PC-3 (cell line): Measurements from ENCODE around the gene ZBTB45. TPM values are rescaled to one million over a fixed set of nuclear protein-coding genes. Genes with fewer than 3 reads are reported as not detected.
"Not testable (repeated sequence)": the region's sequence is repeated elsewhere in the genome, so short reads cannot be mapped to it uniquely, and the experiment has no call there.

ENCODE experiments used
- ATAC-seq: fragments of 200-7000 bp; cut with Tn5 transposase; 2 replicates; pipeline ENCODE4 v1.9.1; 2020; ENCODE audit warnings: mild to moderate bottlenecking, moderate library complexity
- BruUV-seq: library from RNA; stranded (reverse); fragments of 400-500 nt; replicated peaks from 2 replicates; lab custom pipeline; 2021; lab: Mats Ljungman, UMichigan
- CTCF ChIA-PET: fragments of 300-600 bp; sonication (Branson Sonifier 250); formaldehyde crosslinking; loops from one replicate; lab custom pipeline; 2022; ENCODE audit warnings: antibody characterized with exemption; lab: Charles Lee
- POLR2A ChIA-PET: fragments of 300-600 bp; sonication (Branson Sonifier 250); formaldehyde crosslinking; loops from one replicate; lab custom pipeline; 2022; ENCODE audit warnings: antibody characterized with exemption; ENCODE audit not compliant: unreplicated experiment; lab: Charles Lee
- DNase-seq: peaks from one replicate; pipeline ENCODE4 v3.0.0-alpha.2; 2015
- H2AFZ ChIP-seq: fragments of 300-600 bp; sonication (generic); 2 replicates; pipeline ENCODE4 v1.6.0; 2016; ENCODE audit warnings: antibody characterized with exemption, low read length
- H3F3A ChIP-seq: fragments of 300-600 bp; sonication (generic); one replicate; pipeline ENCODE4 v1.6.0; 2017; ENCODE audit warnings: antibody characterized with exemption, low read length, control low read depth, mild to moderate bottlenecking; ENCODE audit not compliant: unreplicated experiment
- H3K27ac ChIP-seq: fragments of 300-600 bp; sonication (generic); 2 replicates; pipeline ENCODE4 v1.5.1; 2016; ENCODE audit warnings: mild to moderate bottlenecking, low read length
- H3K27me3 ChIP-seq: fragments of 300-600 bp; sonication (generic); 2 replicates; pipeline ENCODE4 v1.6.1; 2016; ENCODE audit warnings: low read length, mixed read lengths
- H3K36me3 ChIP-seq: fragments of 300-600 bp; sonication (generic); 2 replicates; pipeline ENCODE4 v1.6.1; 2016; ENCODE audit warnings: low read depth, mixed run types, low read length, mixed read lengths
- H3K4me1 ChIP-seq: fragments of 300-600 bp; sonication (generic); 2 replicates; pipeline ENCODE4 v1.5.1; 2016; ENCODE audit warnings: low read length; ENCODE audit not compliant: insufficient read depth
- H3K4me2 ChIP-seq: fragments of 300-600 bp; sonication (generic); 2 replicates; pipeline ENCODE4 v1.6.0; 2016; ENCODE audit warnings: low read length
- H3K4me3 ChIP-seq: fragments of 300-600 bp; sonication (generic); 2 replicates; pipeline ENCODE4 v1.5.1; 2016; ENCODE audit warnings: mild to moderate bottlenecking, low read length, mixed read lengths
- H3K79me2 ChIP-seq: fragments of 300-600 bp; sonication (generic); 2 replicates; pipeline ENCODE4 v1.6.1; 2017; ENCODE audit warnings: low read length, mixed read lengths
- H3K9ac ChIP-seq: fragments of 300-600 bp; sonication (generic); 2 replicates; pipeline ENCODE4 v1.6.0; 2016; ENCODE audit warnings: mild to moderate bottlenecking, low read length
- H3K9me2 ChIP-seq: fragments of 300-600 bp; sonication (generic); replicated peaks from 2 replicates; pipeline ENCODE4 v1.6.1; 2016; ENCODE audit warnings: mixed run types, low read length, mixed read lengths
- H3K9me3 ChIP-seq: fragments of 300-600 bp; sonication (generic); 2 replicates; pipeline ENCODE4 v1.6.1; 2016; ENCODE audit warnings: low read length, mixed read lengths
- H4K20me1 ChIP-seq: fragments of 300-600 bp; sonication (generic); 2 replicates; pipeline ENCODE4 v1.6.1; 2016; ENCODE audit warnings: low read length, mixed read lengths
- EZH2 ChIP-seq: fragments of 300-600 bp; sonication (generic); IDR thresholded peaks from one replicate; pipeline ENCODE4 v1.6.1; 2017; ENCODE audit warnings: antibody characterized with exemption, mild to moderate bottlenecking, low read length; ENCODE audit not compliant: unreplicated experiment
- EZH2phosphoT487 ChIP-seq: fragments of 300-600 bp; sonication (generic); IDR thresholded peaks from 2 replicates; pipeline ENCODE4 v1.6.1; 2018; ENCODE audit warnings: mild to moderate bottlenecking, antibody characterized with exemption, low read length, borderline replicate concordance
- intact Hi-C: fragments of 100-400 bp; cut with micrococcal nuclease; formaldehyde crosslinking; loops from 2 replicates; pipeline ENCODE4 v1.9.0; 2023
- total RNA-seq: library from RNA; depleted of rRNA; stranded (reverse); fragments of >200 nt; gene quantifications from 2 replicates; pipeline ENCODE4 v1.2.3, GENCODE V29; 2014
- TF ChIP-seq, protein P1 (sequence below): fragments of 300-600 bp; sonication (generic); conservative IDR thresholded peaks from 2 replicates; pipeline ENCODE4 v1.5.1; 2017; ENCODE audit warnings: antibody characterized with exemption, low read depth, mild to moderate bottlenecking, low read length

ZBTB45 gene
- total RNA-seq, 1 experiment from 2014 or later, result 14.0 TPM

DNA sequence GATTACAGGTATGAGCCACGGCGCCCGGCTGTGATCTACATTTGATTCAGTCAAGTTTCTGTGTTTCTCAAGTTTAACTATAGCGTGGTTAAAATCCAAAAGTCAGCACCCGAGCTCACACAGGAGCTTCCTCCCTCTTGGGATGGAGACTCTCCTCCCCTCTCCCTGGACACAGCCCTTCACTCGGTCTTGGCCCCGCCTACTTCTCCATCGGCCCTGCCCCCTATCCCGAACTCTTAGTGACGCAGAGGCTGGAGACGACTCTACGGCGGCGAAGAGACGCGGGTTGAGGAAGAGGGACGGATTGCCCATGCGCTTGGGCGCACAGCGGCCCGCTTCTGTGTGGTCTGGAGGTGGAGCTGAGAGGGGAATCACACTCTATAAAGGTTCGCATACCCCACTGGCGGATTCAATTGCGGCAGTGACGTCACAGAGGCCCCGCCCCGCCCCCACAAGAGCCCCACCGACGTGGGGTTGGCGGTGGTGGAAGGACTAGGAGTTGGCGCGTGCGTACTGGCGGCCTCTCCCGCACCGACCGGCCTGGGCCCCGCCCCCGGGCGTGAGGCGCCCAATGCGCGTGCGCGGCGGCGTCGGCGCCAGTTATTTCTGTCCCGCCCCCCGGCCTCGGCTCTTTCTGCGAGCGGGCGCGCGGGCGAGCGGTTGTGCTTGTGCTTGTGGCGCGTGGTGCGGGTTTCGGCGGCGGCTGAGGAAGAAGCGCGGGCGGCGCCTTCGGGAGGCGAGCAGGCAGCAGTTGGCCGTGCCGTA lies 24.4 kb upstream of the ZBTB45 start, which contains the start of gene TRIM28:
Gene TRIM28 (plus strand): TSS at position 239 of the 765 bp plus-strand sequence. CDS start 694 bp downstream, outside the sequence.
- Histone ChIP-seq H3K27me3 (no peaks in the 10 kb centered on the region), H2AFZ (peak within 1 kb of the TSS; percentile 76), H4K20me1 (peaks cover 41% of the 10 kb centered on the region), H3K9me2 (no peaks in the 10 kb centered on the region), H3K9ac (peak within 1 kb of the TSS; percentile 89), H3K9me3 (no peaks in the 10 kb centered on the region), H3K79me2 (peaks cover 43% of the 10 kb centered on the region), H3K27ac (peak within 1 kb of the TSS; percentile 88), H3K4me3 (peak within 1 kb of the TSS; percentile 92), H3K4me1 (peaks cover 13% of the 10 kb centered on the region), H3F3A (peaks cover 5% of the 10 kb centered on the region), H3K4me2 (peak within 1 kb of the TSS; percentile 95), H3K36me3 (peaks cover 39% of the 10 kb centered on the region)
- DNase-seq (peak; percentile 99), ATAC-seq (peak; percentile 96)
- intact Hi-C loops, result loop anchor here (1.0 kb wide), 2 partner anchors 11 to 157 kb away; partner anchors contain the start of genes CHMP2A and RPS5
- POLR2A ChIA-PET, result interaction anchor here (0.6 to 1.2 kb wide), 9 partner anchors 10 to 369 kb away, joined by 3 to 14 read pairs (median 4); partner anchors contain the start of genes CHMP2A, UBE2M and ZBTB45
- TF ChIP-seq EZH2 (no peak), EZH2phosphoT487 (no peak)
- TF ChIP-seq, protein P1, sequence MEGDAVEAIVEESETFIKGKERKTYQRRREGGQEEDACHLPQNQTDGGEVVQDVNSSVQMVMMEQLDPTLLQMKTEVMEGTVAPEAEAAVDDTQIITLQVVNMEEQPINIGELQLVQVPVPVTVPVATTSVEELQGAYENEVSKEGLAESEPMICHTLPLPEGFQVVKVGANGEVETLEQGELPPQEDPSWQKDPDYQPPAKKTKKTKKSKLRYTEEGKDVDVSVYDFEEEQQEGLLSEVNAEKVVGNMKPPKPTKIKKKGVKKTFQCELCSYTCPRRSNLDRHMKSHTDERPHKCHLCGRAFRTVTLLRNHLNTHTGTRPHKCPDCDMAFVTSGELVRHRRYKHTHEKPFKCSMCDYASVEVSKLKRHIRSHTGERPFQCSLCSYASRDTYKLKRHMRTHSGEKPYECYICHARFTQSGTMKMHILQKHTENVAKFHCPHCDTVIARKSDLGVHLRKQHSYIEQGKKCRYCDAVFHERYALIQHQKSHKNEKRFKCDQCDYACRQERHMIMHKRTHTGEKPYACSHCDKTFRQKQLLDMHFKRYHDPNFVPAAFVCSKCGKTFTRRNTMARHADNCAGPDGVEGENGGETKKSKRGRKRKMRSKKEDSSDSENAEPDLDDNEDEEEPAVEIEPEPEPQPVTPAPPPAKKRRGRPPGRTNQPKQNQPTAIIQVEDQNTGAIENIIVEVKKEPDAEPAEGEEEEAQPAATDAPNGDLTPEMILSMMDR, result no peak
- CTCF ChIA-PET, result interaction anchor here (0.8 to 1.0 kb wide), 2 partner anchors 24 to 30 kb away, joined by 3 to 5 read pairs; no protein-coding TSS in a partner anchor
- BruUV-seq, result TSS peak; percentile 100

DNA sequence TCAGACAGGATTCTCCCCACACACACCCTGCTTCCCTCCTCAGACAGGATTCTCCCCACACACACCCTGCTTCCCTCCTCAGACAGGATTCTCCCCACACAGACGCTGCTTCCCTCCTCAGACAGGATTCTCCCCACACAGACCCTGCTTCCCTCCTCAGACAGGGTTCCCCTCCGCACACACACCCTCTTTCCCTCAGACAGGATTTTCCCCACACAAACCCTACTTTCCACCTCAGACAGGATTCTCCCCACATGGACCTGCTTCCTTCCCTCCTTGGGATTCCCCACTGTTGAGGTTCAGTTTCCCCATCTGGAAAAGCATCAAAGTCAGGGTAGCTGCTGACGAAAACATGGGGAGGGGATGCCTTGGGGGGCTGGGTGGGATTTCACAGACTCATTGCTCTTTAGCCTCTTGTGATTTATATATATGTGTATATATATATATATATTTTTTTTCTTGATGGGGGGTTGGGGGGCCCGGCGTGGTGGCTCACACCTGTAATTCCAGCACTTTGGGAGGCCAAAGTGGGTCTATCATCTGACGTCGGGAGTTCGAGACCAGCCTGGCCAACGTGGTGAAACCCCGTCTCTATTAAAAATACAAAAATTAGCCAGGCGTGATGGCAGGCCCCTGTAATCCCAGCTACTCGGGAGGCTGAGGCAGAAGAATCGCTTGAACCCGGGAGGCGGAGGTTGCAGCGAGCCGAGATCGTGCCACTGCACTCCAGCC lies 23.2 kb upstream of the ZBTB45 start:
- H3K9ac ChIP-seq, H3K9me2 ChIP-seq, BruUV-seq, H3K9me3 ChIP-seq, CTCF ChIA-PET, ATAC-seq, H3K27me3 ChIP-seq, H3K27ac ChIP-seq, H3F3A ChIP-seq, DNase-seq, intact Hi-C loops: not testable (repeated sequence)
- Histone ChIP-seq H2AFZ (peak overlapping the region; percentile 76; the same call in 1 of the 2 replicates), H3K4me1 (peaks cover 13% of the 10 kb centered on the region), H3K4me2 (peak overlapping the region; percentile 90; the same call in 1 of the 2 replicates), H3K79me2 (peaks cover 32% of the 10 kb centered on the region), H4K20me1 (peaks cover 31% of the 10 kb centered on the region), H3K4me3 (peak overlapping the region; percentile 70; the same call in 1 of the 2 replicates), H3K36me3 (peaks cover 27% of the 10 kb centered on the region)
- POLR2A ChIA-PET, result interaction anchor here (0.6 to 0.7 kb wide), 2 partner anchors 21 to 33 kb away, joined by 4 to 11 read pairs; no protein-coding TSS in a partner anchor

DNA sequence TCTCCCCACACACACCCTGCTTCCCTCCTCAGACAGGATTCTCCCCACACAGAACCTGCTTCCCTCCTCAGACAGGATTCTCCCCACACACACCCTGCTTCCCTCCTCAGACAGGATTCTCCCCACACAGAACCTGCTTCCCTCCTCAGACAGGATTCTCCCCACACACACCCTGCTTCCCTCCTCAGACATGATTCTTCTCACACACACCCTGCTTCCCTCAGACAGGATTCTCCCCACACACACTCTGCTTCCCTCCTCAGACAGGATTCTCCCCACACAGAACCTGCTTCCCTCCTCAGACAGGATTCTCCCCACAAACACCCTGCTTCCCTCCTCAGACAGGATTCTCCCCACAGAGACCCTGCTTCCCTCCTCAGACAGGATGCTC lies 19.6 kb upstream of the ZBTB45 start:
- H3K9ac ChIP-seq, H3K4me2 ChIP-seq, H3F3A ChIP-seq, intact Hi-C loops, H3K4me3 ChIP-seq, DNase-seq, BruUV-seq, H3K27ac ChIP-seq, H3K79me2 ChIP-seq, H3K27me3 ChIP-seq, H3K36me3 ChIP-seq, H3K9me2 ChIP-seq, POLR2A ChIA-PET, H4K20me1 ChIP-seq, H3K9me3 ChIP-seq, H2AFZ ChIP-seq, H3K4me1 ChIP-seq, ATAC-seq, CTCF ChIA-PET: not testable (repeated sequence)
